GM12878 (cell line): ENCODE results near the gene SSH2. TPM values are rescaled to one million over a fixed set of nuclear protein-coding genes. Genes with fewer than 3 reads are reported as not detected.

Source experiments
- ATAC-seq: fragments of 200-7000 bp; cut with Tn5 transposase; 3 replicates; pipeline ENCODE4 v1.9.1; 2020; ENCODE audit warnings: mild to moderate bottlenecking, moderate library complexity
- BruUV-seq: library from RNA; stranded (reverse); fragments of 400-500 nt; replicated peaks from 2 replicates; lab custom pipeline; 2021; lab: Mats Ljungman, UMichigan
- CTCF ChIA-PET: fragments of 300-600 bp; sonication (Branson Sonifier 250); formaldehyde crosslinking; extraction: SDS; loops from one replicate; lab custom pipeline; 2021; ENCODE audit warnings: inconsistent platforms; lab: Yijun Ruan, JAX
- POLR2A ChIA-PET: fragments of 350-600 bp; formaldehyde crosslinking; extraction: SDS; loops from one replicate; lab custom pipeline; 2021; ENCODE audit warnings: inconsistent platforms; lab: Charles Lee
- RAD21 ChIA-PET: fragments of 300-600 bp; sonication (Branson Sonifier 250); formaldehyde crosslinking; loops from one replicate; lab custom pipeline; 2023; ENCODE audit warnings: antibody characterized with exemption; ENCODE audit not compliant: unreplicated experiment; lab: Charles Lee
- SMC1A ChIA-PET: fragments of 300-600 bp; sonication (Branson Sonifier 250); formaldehyde crosslinking; loops from one replicate; lab custom pipeline; 2023; ENCODE audit not compliant: unreplicated experiment, uncharacterized antibody; lab: Charles Lee
- DNase-seq: peaks from one replicate; pipeline ENCODE4 v3.0.0-alpha.2; 2011; ENCODE audit warnings: low read depth, low spot score
- FAIRE-seq: peaks from 3 replicates; lab custom pipeline; 2011; peaks lifted over from hg19 to GRCh38; lab: Jason Lieb, UNC
- H2AFZ ChIP-seq: 2 replicates; pipeline ENCODE4 v1.6.0; 2011; ENCODE audit warnings: low read depth, low read length, control low read depth; ENCODE audit not compliant: control insufficient read depth
- H3K27ac ChIP-seq: 2 replicates; pipeline ENCODE4 v1.5.1; 2011; ENCODE audit warnings: control low read depth; ENCODE audit not compliant: control insufficient read depth, insufficient read depth
- H3K27me3 ChIP-seq, 2 experiments: replicated peaks in 1 of 2; 2 replicates each; pipeline versions ENCODE4 v1.6.0 to v1.6.1; 2011; ENCODE audit warnings: low read length in 1 of 2; ENCODE audit not compliant: control insufficient read depth in 2 of 2, insufficient read depth in 2 of 2
- H3K36me3 ChIP-seq, 2 experiments: 2 replicates each; pipeline ENCODE4 v1.5.1; 2011; ENCODE audit warnings: low read length in 1 of 2; ENCODE audit not compliant: control insufficient read depth in 2 of 2, insufficient read depth in 2 of 2
- H3K4me1 ChIP-seq: 2 replicates; pipeline ENCODE4 v1.6.1; 2011; ENCODE audit warnings: mild to moderate bottlenecking, low read length, moderate library complexity, mixed read lengths; ENCODE audit not compliant: control insufficient read depth, insufficient read depth
- H3K4me2 ChIP-seq: 2 replicates; pipeline ENCODE4 v1.6.0; 2011; ENCODE audit warnings: control low read depth; ENCODE audit not compliant: control insufficient read depth, insufficient read depth
- H3K4me3 ChIP-seq: fragments of 200-600 bp; sonication (generic); 2 replicates; pipeline ENCODE4 v1.5.1; 2016
- H3K79me2 ChIP-seq: 2 replicates; pipeline ENCODE4 v1.6.0; 2011; ENCODE audit warnings: low read length; ENCODE audit not compliant: control insufficient read depth, insufficient read depth
- H3K9ac ChIP-seq: 2 replicates; pipeline ENCODE4 v1.8.0; 2011; ENCODE audit warnings: low read length, control low read depth, mixed read lengths; ENCODE audit not compliant: control insufficient read depth, insufficient read depth
- H3K9me3 ChIP-seq: replicated peaks from 3 replicates; pipeline ENCODE4 v1.5.1; 2011; ENCODE audit warnings: mild to moderate bottlenecking, low read length; ENCODE audit not compliant: control insufficient read depth, insufficient read depth
- H4K20me1 ChIP-seq: 2 replicates; pipeline ENCODE4 v1.6.0; 2011; ENCODE audit not compliant: control insufficient read depth, insufficient read depth
- IRF4 ChIP-seq: IDR thresholded peaks from 2 replicates; pipeline ENCODE4 v1.6.1; 2011; ENCODE audit warnings: low read depth, low read length
- NBN ChIP-seq: fragments of 450-650 bp; IDR thresholded peaks from 2 replicates; pipeline ENCODE4 v1.6.1; 2016
- NFIC ChIP-seq: IDR thresholded peaks from 2 replicates; pipeline ENCODE4 v1.6.1; 2012; ENCODE audit warnings: low read depth, mild to moderate bottlenecking, inconsistent platforms, low read length, moderate library complexity
- NFYA ChIP-seq: IDR thresholded peaks from 2 replicates; pipeline ENCODE4 v1.6.1; 2011; ENCODE audit warnings: low read depth, mild to moderate bottlenecking, low read length, improper control_type of control experiment, borderline replicate concordance
- POLR2AphosphoS5 ChIP-seq: IDR thresholded peaks from 2 replicates; pipeline ENCODE4 v1.6.1; 2011; ENCODE audit warnings: mild to moderate bottlenecking, low read length, inconsistent platforms
- POU2F2 ChIP-seq: IDR thresholded peaks from 3 replicates; pipeline ENCODE4 v1.6.1; 2011; ENCODE audit warnings: low read depth, mild to moderate bottlenecking, low read length, borderline replicate concordance
- RAD21 ChIP-seq: IDR thresholded peaks from 2 replicates; pipeline ENCODE4 v1.6.1; 2011; ENCODE audit warnings: mild to moderate bottlenecking, low read depth, low read length, moderate library complexity; ENCODE audit not compliant: insufficient read depth
- SIN3A ChIP-seq: IDR thresholded peaks from 2 replicates; pipeline ENCODE4 v1.6.1; 2012; ENCODE audit warnings: low read depth, low read length, improper control_type of control experiment
- SMAD1 ChIP-seq: fragments of 450-650 bp; IDR thresholded peaks from 2 replicates; pipeline ENCODE4 v1.6.1; 2018; ENCODE audit warnings: mild to moderate bottlenecking, low read depth; ENCODE audit not compliant: partially characterized antibody
- WGBS: methylation state at CpG from one replicate; pipeline ENCODE4 v1.1.6; 2016; ENCODE audit warnings: low lambda C conversion rate; ENCODE audit not compliant: insufficient replicate concordance, insufficient coverage; ENCODE audit errors: missing lambda C conversion rate; 5-methylcytosine and 5-hydroxymethylcytosine counted together
- in situ Hi-C: fragments of 300-500 bp; cut with MboI; formaldehyde crosslinking; loops from 9 replicates; pipeline ENCODE4 v1.14.3; 2018; ENCODE audit warnings: mixed read lengths
- intact Hi-C: fragments of 100-400 bp; cut with micrococcal nuclease; formaldehyde crosslinking; loops from one replicate; pipeline ENCODE4 v1.14.2; 2022; ENCODE audit not compliant: unreplicated experiment
- polyA plus RNA-seq, 11 experiments: library from polyadenylated mRNA; depleted of rRNA in 4 of 11; unstranded in 6 of 11; stranded (reverse) in 5 of 11; fragments of >200 nt; fragmentation: Nextera tagmentation in 4 of 11; fragmentation: Illumina TruSeq in 1 of 11; extraction: Ambion mirVana in 4 of 11; extraction: Trizol in 1 of 11; gene quantifications; 1 replicate in 1 of 11; 2 replicates in 10 of 11; pipeline versions ENCODE4 v1.2.1 to v1.2.3, GENCODE V29; 2011 to 2016; ENCODE audit warnings: inconsistent platforms in 2 of 11, missing spikeins in 2 of 11, low read depth in 1 of 11
- total RNA-seq, 4 experiments: library from RNA; depleted of rRNA in 3 of 4; stranded (reverse); fragments of >200 nt in 3 of 4; fragmentation: Illumina TruSeq in 1 of 4; extraction: Trizol in 1 of 4; gene quantifications; 2 replicates each; pipeline versions ENCODE4 v1.2.1 to v1.2.3, GENCODE V29; 2013 to 2021
- TF ChIP-seq, protein P1 (sequence below): IDR thresholded peaks from 2 replicates; pipeline ENCODE4 v1.6.1; 2011; ENCODE audit warnings: low read depth, low read length, improper control_type of control experiment, borderline replicate concordance

The SSH2 gene
- total and polyA plus RNA-seq, 10 of the 15 experiments (the other 5 are each of a cell fraction or from before 2014, with no cell fraction given): 9.3 to 65.9 (median 34.0) TPM

DNA sequence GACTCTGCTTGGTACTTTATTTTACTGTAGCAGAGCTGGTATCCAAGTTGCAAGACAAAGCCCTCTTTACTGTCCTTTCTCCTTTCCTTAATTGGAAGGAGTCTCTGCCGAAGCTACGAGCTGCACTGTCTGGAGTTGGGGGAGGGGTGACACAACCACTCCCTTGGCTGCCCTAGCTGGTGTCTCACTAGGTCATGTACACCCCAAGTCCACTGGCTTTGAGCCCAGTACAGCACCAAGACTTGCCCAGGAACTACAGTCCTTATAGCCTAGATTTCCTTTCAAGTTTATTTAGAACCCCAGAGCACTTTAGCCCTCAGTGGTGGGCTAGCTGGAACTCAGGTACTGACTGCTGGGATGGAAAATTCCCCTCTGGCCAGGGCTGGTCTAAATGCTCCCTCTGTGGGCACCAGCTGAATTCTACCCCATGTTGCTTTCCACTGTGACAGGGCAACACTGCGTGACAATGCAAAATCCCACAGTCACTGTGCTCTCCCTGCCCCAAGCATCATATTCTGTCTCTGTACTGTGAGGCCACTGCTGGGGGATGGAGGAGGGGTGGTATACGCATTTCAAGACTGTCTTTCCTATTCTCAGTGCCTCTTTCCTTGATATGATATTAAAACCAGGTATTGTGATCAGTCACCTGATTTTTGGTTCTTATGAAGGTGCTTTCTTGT is 29.8 kb upstream of the SSH2 start:
- in situ Hi-C loops: no loop called here
- SMC1A ChIA-PET: no interaction called here
- CTCF ChIA-PET: no interaction called here
- no peak overlapping the region for H2AFZ ChIP-seq
- POLR2A ChIA-PET: no interaction called here
- H3K79me2 ChIP-seq: no peaks in the 10 kb centered on the region
- H3K4me2 ChIP-seq: no peak overlapping the region
- H4K20me1 ChIP-seq: no peaks in the 10 kb centered on the region
- TF ChIP-seq NFYA (no peak), IRF4 (no peak), SIN3A (no peak), POLR2AphosphoS5 (no peak)
- TF ChIP-seq, all 136 proteins: peak for 0
- Histone ChIP-seq H3K9ac (no peak overlapping the region), H3K4me1 (no peaks in the 10 kb centered on the region), H3K4me3 (no peak overlapping the region), H3K27ac (no peak overlapping the region), H3K9me3 (no peaks in the 10 kb centered on the region; the same call in 2 of the 3 replicates), H3K27me3 (no peaks in the 10 kb centered on the region; a peak in 1 of 4 replicates), H3K36me3 (no peaks in the 10 kb centered on the region)
- FAIRE-seq: no peak
- RAD21 ChIA-PET: interaction anchor here (0.6 kb wide), 1 partner anchor 28 kb away, joined by 3 read pairs; no protein-coding TSS in a partner anchor
- WGBS: 71% methylated on average over 4 of the region's 4 CpGs
- no peak for DNase-seq
- BruUV-seq: no TSS peak
- intact Hi-C loops: no loop called here
- no peak for ATAC-seq

DNA sequence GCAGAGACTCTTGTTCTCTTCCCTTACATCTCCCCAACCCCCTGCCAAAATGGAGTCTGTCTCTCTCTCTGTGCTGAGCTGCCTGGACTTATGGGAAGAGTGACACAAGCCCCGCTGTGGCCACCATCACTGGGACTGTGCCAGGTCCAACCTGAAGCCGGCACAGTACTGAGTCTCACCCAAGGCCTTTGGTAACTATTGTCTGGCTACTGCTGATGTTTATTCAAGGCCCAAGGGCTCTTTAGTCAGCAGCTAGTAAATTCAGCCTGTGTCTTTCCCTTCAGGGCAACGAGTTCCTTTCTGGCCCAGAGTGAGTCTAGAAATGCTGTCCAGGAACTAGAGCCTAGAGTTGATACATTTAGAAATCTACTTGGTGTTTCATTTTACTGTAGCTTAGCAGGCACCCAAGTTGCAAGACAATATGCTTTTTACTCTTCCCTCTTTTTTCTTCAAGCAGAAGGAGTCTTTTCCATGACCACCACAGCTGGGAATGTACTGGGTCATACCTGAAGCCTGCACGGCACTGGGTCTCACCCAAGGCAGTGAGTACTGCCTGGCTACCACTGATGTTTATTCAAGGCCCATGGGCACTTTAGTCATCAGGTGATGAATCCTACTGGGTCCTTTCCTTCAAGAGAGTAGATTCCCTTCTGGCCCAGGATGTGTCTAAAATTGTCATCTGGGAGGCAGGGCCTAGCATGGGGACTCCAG is 29.1 kb upstream of the SSH2 start:
- ChIA-PET CTCF (interaction anchor here (1.3 kb wide), 1 partner anchor 91 kb away, joined by 3 read pairs; no protein-coding TSS in a partner anchor), SMC1A (interaction anchor here (1.6 kb wide), 1 partner anchor 17 kb away, joined by 3 read pairs; no protein-coding TSS in a partner anchor), RAD21 (no interaction called here), POLR2A (no interaction called here)
- in situ Hi-C loops: no loop called here
- no peak overlapping the region for H2AFZ ChIP-seq
- no peaks in the 10 kb centered on the region; the same call in 2 of the 3 replicates for H3K9me3 ChIP-seq
- H3K36me3 ChIP-seq: no peaks in the 10 kb centered on the region
- DNase-seq: no peak
- no peak overlapping the region for H3K4me2 ChIP-seq
- TF ChIP-seq POU2F2 (no peak), SMAD1 (no peak), RAD21 (no peak), NFIC (no peak), NBN (no peak)
- TF ChIP-seq, protein P1, sequence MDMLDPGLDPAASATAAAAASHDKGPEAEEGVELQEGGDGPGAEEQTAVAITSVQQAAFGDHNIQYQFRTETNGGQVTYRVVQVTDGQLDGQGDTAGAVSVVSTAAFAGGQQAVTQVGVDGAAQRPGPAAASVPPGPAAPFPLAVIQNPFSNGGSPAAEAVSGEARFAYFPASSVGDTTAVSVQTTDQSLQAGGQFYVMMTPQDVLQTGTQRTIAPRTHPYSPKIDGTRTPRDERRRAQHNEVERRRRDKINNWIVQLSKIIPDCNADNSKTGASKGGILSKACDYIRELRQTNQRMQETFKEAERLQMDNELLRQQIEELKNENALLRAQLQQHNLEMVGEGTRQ: no peak
- no peak overlapping the region for H3K9ac ChIP-seq
- no peak for ATAC-seq
- H3K4me1 ChIP-seq: no peaks in the 10 kb centered on the region
- no peaks in the 10 kb centered on the region for H3K79me2 ChIP-seq
- no peak for FAIRE-seq
- intact Hi-C loops: no loop called here
- BruUV-seq: no TSS peak
- no peak overlapping the region for H3K27ac ChIP-seq
- H4K20me1 ChIP-seq: no peaks in the 10 kb centered on the region
- WGBS: 43% methylated on average over 4 of the region's 4 CpGs
- H3K4me3 ChIP-seq: no peak overlapping the region
- H3K27me3 ChIP-seq: no peaks in the 10 kb centered on the region; a peak in 1 of 4 replicates
